Raji (cell line): ENCODE results near the gene NR3C2.

ENCODE experiments used
- POLR2A ChIP-seq: IDR thresholded peaks from 2 replicates; pipeline ENCODE4 v1.6.1; 2011; ENCODE audit warnings: low read depth, low read length, control low read depth; ENCODE audit not compliant: insufficient read depth

The NR3C2 gene

GRCh38 chr4:148210661-148211060 lies 231.6 kb downstream of the NR3C2 start:
- TF ChIP-seq POLR2A, result no peak

DNA sequence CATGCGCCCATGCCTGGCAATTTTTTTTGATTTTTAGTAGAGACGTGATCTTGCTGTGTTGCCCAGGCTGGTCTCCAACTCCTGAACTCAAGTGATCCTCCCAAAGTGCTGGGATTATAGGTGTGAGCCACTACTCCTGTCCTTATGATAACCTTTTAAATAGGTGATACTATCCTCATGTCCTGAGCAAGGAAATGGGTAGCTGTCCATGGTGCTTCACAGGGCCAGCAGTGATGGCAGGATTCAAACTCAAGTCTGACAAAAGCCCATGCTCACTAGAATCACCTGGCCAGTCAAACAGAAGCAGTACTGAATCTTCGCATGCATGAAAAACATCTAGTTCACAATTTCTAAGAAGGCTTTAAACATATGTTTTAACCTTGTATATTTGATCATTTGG lies 235.1 kb downstream of the NR3C2 start:
- no peak for TF ChIP-seq POLR2A

- no peak for TF ChIP-seq POLR2A
Observed at GRCh38 chr4:148205476-148205875, 236.7 kb downstream of the NR3C2 start.

- no peak for TF ChIP-seq POLR2A
Observed at GRCh38 chr4:148204892-148205291, 237.3 kb downstream of the NR3C2 start.

GRCh38 chr4:148204171-148204570 lies 238.0 kb downstream of the NR3C2 start:
- no peak for TF ChIP-seq POLR2A

- no peak for TF ChIP-seq POLR2A
Observed at GRCh38 chr4:148203056-148203898, 238.9 kb downstream of the NR3C2 start.

- no peak for TF ChIP-seq POLR2A
Observed at GRCh38 chr4:148200960-148201359, 241.3 kb downstream of the NR3C2 start.

- no peak for TF ChIP-seq POLR2A
Observed at GRCh38 chr4:148196164-148196563, 246.1 kb downstream of the NR3C2 start.

- no peak for TF ChIP-seq POLR2A
Observed at GRCh38 chr4:148192526-148192925, 249.7 kb downstream of the NR3C2 start.

GRCh38 chr4:148184922-148185321 lies 257.3 kb downstream of the NR3C2 start:
- no peak for TF ChIP-seq POLR2A

DNA sequence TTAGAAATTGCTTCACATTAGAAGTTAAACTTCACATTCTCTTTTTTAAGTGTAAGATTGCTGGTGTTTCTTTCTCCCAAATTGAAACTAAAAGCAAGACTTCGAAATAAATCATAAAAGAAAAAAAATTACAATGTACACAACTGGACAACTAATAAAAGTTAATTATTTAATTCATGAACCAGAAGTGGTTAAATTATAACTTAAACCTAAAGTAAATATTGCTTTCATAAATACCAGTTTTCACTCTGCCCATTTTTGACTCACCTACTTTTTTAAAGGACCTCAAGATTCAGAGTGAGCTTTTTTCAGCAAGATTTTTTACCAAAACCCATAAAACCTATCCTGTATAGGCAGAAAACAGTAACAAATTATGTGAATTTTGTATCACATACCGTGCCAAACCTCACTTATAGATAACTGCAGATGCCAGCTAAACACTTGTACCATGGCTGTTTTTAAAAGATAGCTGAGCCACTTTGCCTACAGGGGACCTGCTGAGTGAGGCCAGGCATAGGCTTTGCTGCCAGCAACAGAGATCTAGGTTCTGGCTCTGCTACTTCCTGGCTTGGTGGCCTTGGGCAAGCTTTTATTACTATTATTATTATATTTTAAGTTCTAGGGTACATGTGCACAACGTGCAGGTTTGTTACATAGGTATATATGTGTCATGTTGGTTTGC lies 259.8 kb downstream of the NR3C2 start:
- TF ChIP-seq POLR2A, result no peak

GRCh38 chr4:148173397-148174017 lies 268.7 kb downstream of the NR3C2 start:
- no peak for TF ChIP-seq POLR2A

- no peak for TF ChIP-seq POLR2A
Observed at GRCh38 chr4:148171596-148171995, 270.6 kb downstream of the NR3C2 start.

GRCh38 chr4:148170408-148171365 lies 271.5 kb downstream of the NR3C2 start:
- no peak for TF ChIP-seq POLR2A

GRCh38 chr4:148166132-148166591 lies 276.1 kb downstream of the NR3C2 start:
- no peak for TF ChIP-seq POLR2A
